Activated CD4-positive, alpha-beta T cell treated with anti-CD3 and anti-CD28 coated beads for 48 hours (primary cell): Measurements from ENCODE around the gene YPEL1.
A peak's percentile ranks its signal among the peaks of the same experiment; 100 is the strongest.

Source experiments
- DNase-seq: peaks from one replicate; pipeline ENCODE4 v3.0.0-alpha.2; 2020

YPEL1 gene, protein sequence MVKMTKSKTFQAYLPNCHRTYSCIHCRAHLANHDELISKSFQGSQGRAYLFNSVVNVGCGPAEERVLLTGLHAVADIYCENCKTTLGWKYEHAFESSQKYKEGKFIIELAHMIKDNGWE

DNA sequence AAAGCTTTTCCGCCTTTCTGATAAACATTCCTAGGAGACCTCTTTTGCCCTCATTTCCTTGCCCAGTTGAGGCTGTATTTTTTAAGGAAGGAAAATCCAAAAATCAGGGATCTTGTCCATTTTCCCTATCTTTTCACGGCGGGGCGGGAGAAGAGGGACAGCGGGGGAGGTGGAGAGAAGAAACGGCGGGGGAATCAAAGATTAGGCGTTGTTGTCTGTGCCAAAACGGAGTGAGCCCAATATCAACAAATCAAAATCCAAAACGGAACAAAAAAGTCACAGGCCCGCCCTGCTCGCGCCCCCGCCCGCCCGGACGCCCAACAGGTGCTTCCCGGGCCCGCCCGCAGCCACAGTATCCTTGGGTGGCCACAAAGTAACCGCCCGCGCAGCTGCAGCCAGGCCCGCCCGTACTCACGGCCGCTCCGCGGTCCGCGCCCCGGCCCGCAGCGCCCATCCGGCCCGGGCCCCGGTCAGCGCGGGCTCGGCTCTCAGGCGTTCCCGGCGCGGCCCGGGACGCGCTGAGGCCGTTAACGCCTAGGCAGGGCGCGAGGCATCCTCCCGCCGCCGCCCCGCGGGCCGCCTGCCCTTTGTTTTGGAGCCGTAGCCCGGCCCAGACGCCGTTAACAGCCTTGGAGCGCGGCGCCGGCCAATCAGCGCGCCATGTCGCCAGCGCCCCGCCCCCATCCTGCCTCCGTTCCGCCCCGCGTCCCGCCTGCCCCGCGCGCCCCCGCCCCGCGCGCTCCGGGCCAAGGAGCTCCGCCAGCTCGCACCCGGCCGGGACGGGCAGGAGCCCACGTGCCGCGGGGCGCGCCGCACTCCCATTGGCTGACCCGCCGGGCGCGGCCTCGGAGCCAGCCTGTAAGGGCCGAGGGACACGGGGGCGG, at the start of gene YPEL1:
Gene YPEL1, minus strand, starts transcription at position 595 of the 884 bp plus-strand sequence. CDS start 25,050 bp downstream, outside the sequence.
- peak; percentile 94 for DNase-seq

DNA sequence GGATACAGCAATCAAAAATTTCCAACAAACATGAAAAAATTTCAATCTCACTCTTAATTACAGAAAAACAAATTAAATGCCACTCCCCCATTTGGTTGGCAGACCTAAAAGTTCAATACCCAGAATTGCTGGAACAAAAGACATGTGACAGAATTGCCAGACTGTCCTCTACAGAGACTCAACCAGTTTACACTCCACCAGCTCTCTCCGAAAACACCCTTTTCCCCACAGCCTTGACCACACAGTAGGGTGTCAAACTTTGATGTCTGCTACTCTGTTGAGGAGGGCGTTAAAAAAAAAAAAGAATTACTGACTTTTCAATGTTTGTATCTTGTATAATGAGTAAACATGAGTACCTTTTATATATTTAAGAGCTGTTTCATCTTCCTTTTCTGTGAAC, 44.7 kb upstream of the YPEL1 start:
- no peak for DNase-seq

DNA sequence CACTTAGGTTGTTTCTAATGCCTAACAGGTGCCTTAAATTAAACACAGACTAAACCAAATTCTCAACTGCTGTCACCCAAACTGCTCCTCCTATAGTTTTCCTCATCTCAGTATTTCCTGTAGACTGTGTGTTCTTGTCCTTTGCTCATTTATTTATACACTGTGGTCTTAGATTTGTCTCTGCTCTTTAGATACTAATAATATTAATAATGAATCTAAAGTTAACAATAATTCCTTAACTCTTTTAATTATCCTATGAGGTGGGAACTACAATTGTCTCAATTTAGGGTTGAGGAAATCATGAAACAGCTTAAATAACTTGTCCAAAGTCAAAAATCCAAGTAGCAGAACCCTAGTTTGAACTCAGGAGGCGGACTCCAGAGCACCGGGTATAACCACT, 43.9 kb upstream of the YPEL1 start:
- no peak for DNase-seq

DNA sequence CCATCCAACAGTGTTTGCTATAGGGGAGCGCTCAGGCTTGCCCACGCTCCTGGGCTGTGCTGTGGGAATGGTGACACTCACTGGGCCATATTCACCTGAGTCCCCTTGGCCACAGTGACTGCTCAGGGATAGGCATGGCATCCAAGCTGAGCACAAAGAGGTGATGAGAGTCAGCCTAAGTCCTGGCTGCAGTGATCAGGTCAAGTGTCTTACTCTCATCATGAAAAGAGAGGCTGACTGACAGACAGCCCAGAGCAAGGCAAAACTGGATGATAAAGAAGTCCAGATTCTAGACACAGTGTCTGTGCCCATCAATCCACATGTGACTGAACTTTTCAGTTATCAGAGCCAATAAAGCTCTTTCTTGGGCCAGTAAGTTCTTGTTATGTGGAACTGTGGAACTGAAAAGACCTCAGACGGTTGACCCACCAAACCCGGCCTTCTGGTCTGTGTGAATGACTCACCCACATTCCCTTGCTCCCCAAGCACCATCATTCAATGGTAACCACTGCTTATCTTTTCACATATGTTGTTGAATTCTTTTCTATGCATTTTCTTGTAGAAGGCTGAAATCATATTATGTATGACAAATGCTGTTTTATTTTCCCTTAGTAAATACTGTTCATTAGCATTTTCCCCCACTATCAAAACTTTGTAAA, 43.2 kb upstream of the YPEL1 start:
- no peak for DNase-seq

DNA sequence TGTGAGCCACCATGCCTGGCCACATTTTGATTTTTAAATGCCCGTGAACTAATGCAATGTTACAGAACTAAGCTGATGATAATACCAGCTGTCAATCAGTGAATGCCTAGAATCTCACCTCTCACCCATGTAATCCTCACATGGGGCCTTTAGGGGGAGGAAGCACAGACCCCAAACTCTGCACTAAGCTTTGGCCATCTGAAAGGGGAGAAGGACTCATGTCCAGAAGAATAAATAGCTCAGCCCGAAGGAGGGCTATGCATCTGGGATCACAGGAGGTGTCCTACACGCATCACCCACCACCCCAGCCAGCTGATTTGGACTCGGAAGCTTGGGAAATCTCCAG, 36.0 kb upstream of the YPEL1 start:
- no peak for DNase-seq

DNA sequence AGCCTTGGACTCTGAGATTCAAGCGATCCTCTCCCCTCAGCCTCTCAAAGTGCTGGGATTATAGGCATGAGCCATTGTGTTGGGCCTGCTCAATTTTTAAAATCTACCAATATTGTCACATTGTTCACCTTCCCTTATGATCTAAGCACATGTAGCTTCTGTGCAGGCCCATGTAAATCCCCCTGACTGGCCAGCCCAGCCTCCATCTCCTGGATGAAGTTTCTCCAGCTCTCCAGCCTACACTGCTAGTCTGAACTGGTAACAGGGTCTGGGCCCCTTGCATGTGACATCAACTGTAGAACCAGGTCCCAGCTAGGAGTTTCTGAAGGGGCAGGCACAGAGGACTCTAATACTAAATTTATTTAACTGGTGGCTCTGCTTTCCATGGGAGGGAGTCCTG, 32.8 kb upstream of the YPEL1 start:
- DNase-seq = no peak

DNA sequence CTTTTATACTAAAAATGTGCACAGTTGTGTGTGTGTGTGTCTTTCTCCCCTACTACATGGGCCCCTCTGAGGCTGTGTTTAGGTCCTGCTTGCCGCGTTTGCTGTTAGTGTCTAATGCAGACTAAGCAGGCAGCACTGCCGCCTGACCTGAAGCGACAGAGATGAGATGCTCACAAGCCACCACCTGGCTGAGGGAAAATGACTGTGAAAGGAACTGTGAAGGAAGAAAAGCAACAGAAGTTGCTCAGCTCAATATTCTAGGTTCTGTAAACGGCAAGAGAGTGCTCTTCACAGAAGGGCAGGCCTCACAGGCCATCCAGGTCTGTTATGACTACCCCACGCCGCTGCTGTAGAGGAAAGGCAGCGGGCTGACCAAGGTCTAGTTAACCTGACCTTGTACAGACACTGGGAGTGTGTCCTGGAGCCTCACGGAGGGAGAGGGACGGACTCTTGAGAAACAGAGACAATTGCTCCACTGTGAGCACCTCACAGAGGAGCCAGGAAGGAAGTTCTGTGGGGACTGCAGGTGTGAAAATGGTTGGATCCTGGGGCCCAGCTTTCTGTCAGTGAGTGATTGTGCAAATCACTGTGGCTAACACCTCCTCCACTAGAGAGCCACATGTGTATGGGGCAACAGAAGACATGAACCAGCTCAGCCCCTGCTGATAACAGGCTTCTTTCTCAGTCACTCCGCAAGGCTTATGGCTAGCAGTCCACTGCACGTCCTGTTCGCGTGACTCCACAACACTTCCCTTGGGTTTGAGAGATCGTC, 31.3 kb upstream of the YPEL1 start:
- DNase-seq = peak; percentile 77

DNA sequence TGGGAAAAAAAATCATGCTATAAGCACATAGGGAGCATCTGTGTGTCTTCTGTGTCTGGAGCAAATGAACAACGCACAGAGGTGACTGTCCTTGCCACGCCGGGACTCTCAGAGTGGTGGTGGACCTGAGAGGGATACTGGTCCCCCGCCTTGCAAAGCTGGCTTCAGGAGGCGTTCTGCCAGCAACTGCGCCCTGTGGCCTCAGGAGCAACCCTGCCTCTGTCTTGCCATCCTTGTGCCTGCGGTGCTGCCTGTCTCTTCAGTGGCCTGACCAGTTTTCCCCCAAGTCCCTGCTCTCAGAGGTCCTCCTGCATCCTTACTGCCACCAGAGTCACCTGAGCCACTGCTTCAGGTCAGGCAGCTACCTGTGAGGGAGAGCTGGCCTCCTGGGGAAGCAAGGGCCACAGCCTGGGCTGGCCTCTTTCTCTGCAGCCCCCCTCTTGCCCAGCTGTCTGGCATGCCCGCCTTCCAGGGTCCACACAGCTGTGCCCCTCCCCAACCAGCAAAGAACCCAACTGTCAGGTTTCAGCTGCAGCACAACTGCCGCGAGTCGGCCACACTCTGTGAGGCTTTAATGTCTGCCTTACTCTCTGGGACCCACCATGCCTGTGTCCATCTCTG, 30.4 kb upstream of the YPEL1 start:
- no peak for DNase-seq

DNA sequence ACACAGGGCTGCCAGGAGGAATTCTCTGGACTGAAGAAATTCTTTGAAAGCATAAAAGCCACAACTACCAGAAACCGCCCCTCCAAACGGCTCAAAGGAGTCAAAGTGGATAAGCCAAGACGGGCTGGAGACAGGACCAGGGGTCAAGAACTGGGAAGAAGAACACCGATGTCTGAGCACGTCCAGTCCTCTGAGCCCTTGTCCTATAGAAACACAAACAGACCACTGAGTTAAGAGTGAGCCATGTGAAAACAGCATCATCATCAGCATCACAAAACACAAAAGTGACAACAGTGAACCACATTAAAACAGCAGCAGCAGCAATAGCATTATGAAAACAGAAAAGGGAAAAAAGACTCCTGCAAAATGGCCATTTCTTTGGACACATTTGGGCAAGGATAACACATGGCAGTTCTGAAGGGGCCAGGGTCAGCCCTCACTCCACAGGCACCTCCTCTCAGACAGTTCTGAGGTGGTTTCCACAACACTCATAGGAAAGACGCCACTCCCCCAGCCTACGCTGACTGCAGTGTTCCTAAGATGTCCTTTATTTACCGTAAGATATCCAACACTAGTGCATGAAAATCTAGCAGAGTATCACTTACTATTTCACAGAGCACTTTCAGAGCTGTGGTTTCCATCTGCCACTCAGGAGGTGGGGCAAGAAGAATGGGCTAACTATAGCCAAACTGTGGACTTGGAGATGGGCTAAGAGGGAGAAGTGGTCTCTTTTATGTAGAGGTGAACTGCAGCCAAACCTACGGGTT, 28.6 kb upstream of the YPEL1 start:
- peak; percentile 43 for DNase-seq

DNA sequence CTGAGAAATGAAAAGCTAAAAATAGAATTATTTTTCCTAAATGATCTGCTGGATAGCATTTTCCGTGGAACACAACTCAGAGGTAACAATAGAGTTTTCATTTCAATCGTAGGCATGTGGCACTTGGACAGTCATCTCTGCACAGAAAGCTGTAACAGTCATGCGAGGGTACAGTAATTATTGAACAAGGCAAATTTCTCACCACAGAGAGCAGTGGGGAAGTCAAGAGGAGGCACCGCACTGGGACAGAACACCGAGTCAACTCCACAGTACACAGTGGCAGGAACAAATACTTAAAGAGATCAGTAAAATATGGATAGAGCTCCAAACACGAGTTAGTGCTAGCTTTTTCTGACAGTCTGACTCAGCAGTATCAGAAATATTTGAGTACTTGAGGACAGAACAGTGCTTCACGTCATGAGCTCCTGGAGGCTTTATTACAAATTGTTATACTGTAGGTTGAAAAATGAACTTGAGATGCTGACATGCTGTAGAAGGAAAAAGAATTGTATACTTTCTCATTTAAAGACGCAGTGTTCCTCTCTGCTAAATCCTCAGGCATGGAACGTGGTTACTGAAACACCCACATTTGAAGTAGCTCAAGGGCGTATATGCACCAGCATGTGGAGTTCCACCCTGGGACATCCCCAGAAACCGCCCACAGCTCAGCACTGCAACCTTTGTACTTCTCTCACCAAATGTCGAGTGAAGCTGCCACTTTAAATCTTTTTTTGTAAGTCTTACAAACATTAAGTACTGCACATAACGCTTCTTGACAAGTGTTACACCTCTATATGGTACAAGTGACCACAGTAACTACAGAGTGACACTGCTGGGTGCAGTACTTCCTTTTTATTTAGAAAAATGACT, 27.4 kb upstream of the YPEL1 start:
- peak; percentile 74 for DNase-seq

DNA sequence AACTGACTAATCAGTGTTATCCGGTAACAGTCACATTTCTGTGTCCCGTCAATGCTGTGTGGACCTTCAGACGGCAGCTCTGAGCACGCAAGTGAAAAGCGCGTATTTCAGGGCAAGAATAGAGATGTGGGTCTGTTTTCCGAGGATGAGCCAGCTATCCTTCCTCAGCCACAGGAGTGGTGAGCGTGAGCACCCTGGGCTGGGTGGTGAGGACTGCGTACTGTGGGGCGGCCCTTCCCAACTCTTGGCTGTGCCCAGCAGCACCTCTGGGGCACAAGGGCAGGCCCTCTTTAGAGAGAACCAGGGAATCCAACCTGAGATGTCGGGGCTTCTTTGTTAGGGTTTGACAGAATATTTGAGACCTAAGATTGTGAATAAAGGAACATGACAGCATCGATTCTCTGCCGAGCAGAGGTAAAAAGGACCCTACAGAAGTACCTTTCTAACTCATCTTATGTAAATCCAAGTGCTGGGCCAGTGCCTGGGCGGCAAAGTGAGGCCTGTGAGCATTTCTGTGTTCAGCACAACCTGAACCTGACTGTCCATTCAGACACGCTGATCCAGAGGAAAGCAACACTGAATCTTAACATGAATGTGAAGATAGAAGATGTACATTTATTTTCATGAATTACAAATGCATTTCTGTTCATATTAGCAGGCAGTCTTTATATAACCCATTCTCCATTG, 26.5 kb upstream of the YPEL1 start:
- no peak for DNase-seq

DNA sequence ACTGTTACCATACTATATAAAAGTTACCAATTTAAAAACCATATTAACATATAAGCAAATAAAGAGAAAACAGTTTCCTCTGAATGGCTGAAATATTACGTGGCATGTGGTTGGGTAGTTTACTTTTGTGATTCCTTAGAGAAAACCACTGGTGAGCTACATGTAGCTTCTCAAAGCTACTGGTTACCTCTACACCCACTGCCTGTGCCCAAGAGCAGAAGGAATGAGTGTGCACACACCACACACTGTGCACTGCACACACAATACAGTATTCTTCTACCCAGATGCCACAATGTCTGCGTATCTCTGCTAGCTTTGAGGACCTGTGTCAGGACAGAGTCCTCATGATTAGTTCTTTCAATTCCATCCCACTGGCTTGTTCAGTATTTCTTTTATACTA, 25.5 kb upstream of the YPEL1 start:
- peak; percentile 34 for DNase-seq

DNA sequence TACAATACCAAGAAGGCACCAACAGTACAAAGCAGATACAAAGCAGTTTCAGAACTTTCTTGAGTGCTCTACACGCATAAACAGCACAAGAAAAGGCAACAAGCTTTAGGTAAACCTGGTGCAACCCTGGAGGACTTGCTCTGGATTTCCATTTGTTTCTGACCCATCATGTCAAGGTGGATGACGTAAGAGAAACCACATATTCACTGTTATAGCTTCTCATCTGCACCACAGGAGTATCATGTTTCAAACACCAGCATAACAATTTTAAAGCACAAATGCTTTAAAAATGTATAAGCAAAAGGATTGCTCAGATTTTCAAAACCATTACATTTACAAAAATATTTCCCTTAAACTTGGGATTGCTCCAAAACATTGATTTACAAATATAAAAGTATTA, 25.0 kb upstream of the YPEL1 start:
- no peak for DNase-seq

DNA sequence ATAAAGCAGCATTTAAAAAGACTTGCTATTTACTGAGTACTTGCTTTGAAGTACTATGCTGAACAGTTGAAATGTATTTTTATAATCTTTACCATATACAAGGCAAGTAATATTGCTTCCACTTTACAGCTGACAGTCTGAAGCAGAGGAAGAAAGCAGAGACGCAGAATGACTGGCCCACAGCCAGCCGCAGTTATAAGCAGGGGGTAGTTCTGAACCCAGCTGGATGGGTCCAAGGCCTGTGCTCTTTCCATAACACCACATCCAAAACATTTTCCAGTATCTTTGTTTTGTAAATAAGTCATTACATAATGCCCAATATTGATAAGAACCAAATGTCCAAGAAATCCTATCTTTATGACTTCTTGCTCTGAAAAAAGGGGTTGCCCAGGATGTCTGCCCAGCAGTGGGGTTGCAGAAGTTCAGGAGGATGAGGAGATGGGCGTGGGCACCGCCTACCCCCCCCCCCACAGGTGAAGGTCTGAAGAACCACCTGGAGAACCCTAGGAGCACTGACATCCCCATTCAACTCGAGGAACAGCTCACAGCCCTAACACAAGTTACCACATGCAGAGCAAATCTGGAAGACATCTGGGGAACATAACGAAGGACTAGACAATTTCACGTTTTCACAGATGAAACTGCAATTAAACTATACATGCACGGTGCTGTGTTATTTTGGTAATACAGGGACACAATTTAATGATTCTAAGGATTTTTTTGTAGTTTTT, 24.2 kb upstream of the YPEL1 start:
- no peak for DNase-seq

DNA sequence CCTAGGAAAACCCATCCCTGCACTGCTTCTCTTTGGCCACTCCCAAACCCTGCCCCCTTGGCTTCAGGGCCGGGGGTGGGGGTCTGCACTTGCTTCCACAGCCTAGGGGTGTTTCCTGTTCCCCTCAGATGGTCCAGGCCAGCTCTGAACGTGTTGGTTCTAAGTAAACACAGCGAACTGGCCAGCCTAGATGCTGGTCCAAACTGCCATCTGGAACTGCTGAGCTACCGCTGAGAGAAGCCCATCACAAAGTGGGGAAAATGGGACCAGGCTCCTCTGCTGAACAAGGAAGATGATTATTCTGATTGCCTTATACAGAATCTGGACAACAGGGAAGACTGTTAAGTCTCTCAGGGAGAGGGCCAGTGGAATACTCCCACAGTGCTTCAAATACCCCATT, 23.5 kb upstream of the YPEL1 start:
- DNase-seq = no peak

DNA sequence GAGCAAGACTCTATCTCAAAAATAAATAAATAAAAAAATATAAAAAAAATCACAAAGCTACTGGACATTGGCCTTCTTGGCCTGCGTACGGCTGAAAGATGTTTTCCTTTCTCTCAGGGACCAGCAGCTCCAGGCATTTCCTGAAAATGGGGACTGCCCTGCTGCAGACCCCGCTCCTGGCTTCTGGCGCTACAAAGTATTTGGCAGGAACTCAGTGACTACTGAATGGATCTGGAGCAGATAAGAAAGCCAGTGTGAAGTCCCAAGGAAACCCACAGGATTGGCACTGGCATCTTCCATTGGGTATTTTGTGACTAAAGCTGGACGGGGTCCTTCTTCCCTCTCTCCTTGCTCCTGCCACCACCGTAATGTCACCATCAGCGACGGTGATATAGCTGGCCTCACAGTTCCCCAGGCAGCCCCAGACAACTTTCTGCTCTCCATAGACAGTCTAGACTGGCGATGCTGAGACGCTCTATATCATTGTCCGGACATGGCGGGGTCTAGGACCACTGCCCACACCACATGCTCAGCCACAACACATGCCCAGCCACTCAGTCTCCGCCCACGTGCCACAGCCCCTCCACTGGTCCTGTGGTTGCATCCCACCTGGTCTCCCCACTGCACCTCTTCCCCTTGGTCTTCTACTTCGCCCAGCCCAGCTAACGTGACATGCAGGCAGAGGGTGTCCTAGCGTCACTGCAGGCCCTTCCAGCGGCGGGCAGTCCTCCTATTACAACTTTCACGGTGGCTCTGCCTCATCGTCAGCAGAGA, 22.7 kb upstream of the YPEL1 start:
- no peak for DNase-seq

DNA sequence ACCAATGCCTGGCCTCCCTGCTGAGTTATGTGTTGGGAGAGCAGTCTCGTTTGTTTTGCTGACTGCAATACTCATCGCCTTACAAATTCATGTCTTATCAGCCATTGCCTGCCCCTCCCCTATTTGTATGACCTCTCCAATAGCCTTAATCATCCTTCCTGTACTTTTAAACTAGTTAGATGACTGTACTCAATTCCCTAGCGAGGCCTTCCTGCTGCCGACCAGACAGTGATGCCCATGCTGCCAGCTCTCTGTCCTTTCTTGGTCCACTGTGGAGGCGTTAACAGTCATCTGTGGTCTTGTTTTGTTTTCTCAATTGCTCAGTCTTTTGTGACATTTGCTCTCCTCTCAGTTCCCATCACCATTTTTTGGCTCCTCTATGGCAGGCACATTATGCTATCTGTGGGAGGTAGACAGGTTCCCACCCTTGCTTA, 20.3 kb upstream of the YPEL1 start:
- DNase-seq = peak; percentile 25

DNA sequence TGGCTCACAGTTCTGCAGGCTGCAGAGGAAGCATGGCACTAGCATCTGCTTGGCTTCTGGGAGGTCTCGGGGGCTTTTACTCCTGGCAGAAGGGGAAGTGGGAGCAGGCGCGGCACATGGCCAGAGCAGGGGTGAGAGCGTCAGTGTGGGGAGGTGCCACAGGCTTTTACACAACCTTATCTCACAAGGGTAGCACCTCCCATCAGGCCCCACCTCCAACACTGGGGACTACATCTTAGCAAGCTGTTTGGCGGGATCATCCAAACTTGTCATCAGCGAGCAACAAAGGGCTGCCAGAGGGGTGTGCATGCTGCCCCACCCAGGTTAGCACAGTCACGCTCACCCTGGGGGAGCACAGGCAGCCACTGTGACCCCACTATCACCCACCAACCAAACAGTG, 18.9 kb upstream of the YPEL1 start:
- no peak for DNase-seq
